Measurements from ENCODE around the gene TSPAN15. TPM values are rescaled to one million over a fixed set of nuclear protein-coding genes. Genes with fewer than 3 reads are reported as not detected.

The TSPAN15 gene
- total and polyA plus RNA-seq, 2 experiments from 2014 or later: 6.6 to 10.1 TPM

GRCh38 chr10:69505636-69506318 lies 54.5 kb downstream of the TSPAN15 start:
- DNase-seq (ENCODE audit: low spot score) (no peak), ATAC-seq (no peak)
- H2AFZ ChIP-seq: no peak overlapping the region
- H3K4me2 ChIP-seq: no peak overlapping the region
- peaks cover 13% of the 10 kb centered on the region for H3K4me1 Mint-ChIP-seq
- no peaks in the 10 kb centered on the region for H3K9me2 ChIP-seq (ENCODE audit: insufficient read depth)
- TF ChIP-seq POLR2AphosphoS5 (IDR thresholded peaks at IDR 0.05; ENCODE audit: low read depth): no peak
- TF ChIP-seq ZNF462 (CRISPR knock-in tag; IDR thresholded peaks at IDR 0.05): no peak
- TF ChIP-seq EZH2phosphoT487 (IDR thresholded peaks at IDR 0.05; ENCODE audit: unreplicated experiment): no peak
- peaks cover 10% of the 10 kb centered on the region; the same call in 1 of the 2 replicates for H3K4me1 ChIP-seq (ENCODE audit: insufficient read depth)
- H3F3A ChIP-seq (replicated peaks; ENCODE audit: low read depth): no peaks in the 10 kb centered on the region
- H3K27ac ChIP-seq (ENCODE audit: low read depth): no peak overlapping the region
- no peaks in the 10 kb centered on the region for H3K9me3 Mint-ChIP-seq
- no peaks in the 10 kb centered on the region for H3K79me2 ChIP-seq (replicated peaks; ENCODE audit: insufficient read depth)
- no peak overlapping the region for H3K4me3 Mint-ChIP-seq
- H3K36me3 Mint-ChIP-seq (ENCODE audit: low read depth): no peaks in the 10 kb centered on the region
- peaks cover 8% of the 10 kb centered on the region for H3K27me3 Mint-ChIP-seq (ENCODE audit: insufficient read depth, low read depth, poor library complexity)
- no peaks in the 10 kb centered on the region for H4K20me1 ChIP-seq (replicated peaks; ENCODE audit: insufficient read depth)
- H3K27ac Mint-ChIP-seq: no peak overlapping the region
- no peaks in the 10 kb centered on the region for H3K27me3 ChIP-seq (ENCODE audit: insufficient read depth)
- H3K4me3 ChIP-seq: no peak overlapping the region
- H3K36me3 ChIP-seq (ENCODE audit: insufficient read depth): no peaks in the 10 kb centered on the region

GRCh38 chr10:69506487-69506833 lies 55.2 kb downstream of the TSPAN15 start:
- Mint-ChIP-seq H3K9me3 (no peaks in the 10 kb centered on the region), H3K4me3 (no peak overlapping the region), H3K27ac (no peak overlapping the region), H3K4me1 (peaks cover 13% of the 10 kb centered on the region), H3K27me3 (ENCODE audit: insufficient read depth, low read depth, poor library complexity) (peaks cover 7% of the 10 kb centered on the region), H3K36me3 (ENCODE audit: low read depth) (no peaks in the 10 kb centered on the region)
- H3F3A ChIP-seq (replicated peaks; ENCODE audit: low read depth): no peaks in the 10 kb centered on the region
- H3K27ac ChIP-seq (ENCODE audit: low read depth): no peak overlapping the region
- no peaks in the 10 kb centered on the region for H4K20me1 ChIP-seq (replicated peaks; ENCODE audit: insufficient read depth)
- no peaks in the 10 kb centered on the region for H3K79me2 ChIP-seq (replicated peaks; ENCODE audit: insufficient read depth)
- peaks cover 10% of the 10 kb centered on the region; the same call in 1 of the 2 replicates for H3K4me1 ChIP-seq (ENCODE audit: insufficient read depth)
- no peaks in the 10 kb centered on the region for H3K27me3 ChIP-seq (ENCODE audit: insufficient read depth)
- DNase-seq (ENCODE audit: low spot score): no peak
- H3K4me2 ChIP-seq: no peak overlapping the region
- ATAC-seq: no peak
- no peaks in the 10 kb centered on the region for H3K36me3 ChIP-seq (ENCODE audit: insufficient read depth)
- H2AFZ ChIP-seq: no peak overlapping the region
- H3K9me2 ChIP-seq (ENCODE audit: insufficient read depth): no peaks in the 10 kb centered on the region
- H3K4me3 ChIP-seq: no peak overlapping the region
- TF ChIP-seq ZNF114 (CRISPR knock-in tag; IDR thresholded peaks at IDR 0.05) (no peak), EZH2phosphoT487 (IDR thresholded peaks at IDR 0.05; ENCODE audit: unreplicated experiment) (no peak), CREB1 (CRISPR knock-in tag; IDR thresholded peaks at IDR 0.05; ENCODE audit: low read depth) (no peak), POLR2AphosphoS5 (IDR thresholded peaks at IDR 0.05; ENCODE audit: low read depth) (no peak), NANOG (IDR thresholded peaks at IDR 0.05; ENCODE audit: borderline replicate concordance) (no peak)
- TF ChIP-seq, protein P1, sequence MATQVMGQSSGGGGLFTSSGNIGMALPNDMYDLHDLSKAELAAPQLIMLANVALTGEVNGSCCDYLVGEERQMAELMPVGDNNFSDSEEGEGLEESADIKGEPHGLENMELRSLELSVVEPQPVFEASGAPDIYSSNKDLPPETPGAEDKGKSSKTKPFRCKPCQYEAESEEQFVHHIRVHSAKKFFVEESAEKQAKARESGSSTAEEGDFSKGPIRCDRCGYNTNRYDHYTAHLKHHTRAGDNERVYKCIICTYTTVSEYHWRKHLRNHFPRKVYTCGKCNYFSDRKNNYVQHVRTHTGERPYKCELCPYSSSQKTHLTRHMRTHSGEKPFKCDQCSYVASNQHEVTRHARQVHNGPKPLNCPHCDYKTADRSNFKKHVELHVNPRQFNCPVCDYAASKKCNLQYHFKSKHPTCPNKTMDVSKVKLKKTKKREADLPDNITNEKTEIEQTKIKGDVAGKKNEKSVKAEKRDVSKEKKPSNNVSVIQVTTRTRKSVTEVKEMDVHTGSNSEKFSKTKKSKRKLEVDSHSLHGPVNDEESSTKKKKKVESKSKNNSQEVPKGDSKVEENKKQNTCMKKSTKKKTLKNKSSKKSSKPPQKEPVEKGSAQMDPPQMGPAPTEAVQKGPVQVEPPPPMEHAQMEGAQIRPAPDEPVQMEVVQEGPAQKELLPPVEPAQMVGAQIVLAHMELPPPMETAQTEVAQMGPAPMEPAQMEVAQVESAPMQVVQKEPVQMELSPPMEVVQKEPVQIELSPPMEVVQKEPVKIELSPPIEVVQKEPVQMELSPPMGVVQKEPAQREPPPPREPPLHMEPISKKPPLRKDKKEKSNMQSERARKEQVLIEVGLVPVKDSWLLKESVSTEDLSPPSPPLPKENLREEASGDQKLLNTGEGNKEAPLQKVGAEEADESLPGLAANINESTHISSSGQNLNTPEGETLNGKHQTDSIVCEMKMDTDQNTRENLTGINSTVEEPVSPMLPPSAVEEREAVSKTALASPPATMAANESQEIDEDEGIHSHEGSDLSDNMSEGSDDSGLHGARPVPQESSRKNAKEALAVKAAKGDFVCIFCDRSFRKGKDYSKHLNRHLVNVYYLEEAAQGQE (IDR thresholded peaks at IDR 0.05; ENCODE audit: unreplicated experiment): no peak

Measured in GM23338 (cell line).